ENCODE measurements around the gene ABHD16B. TPM values are rescaled to one million over a fixed set of nuclear protein-coding genes. Genes with fewer than 3 reads are reported as not detected.

Gene ABHD16B
- total and polyA plus RNA-seq, 2 of the 13 experiments (the other 11 are each of a cell fraction or from before 2014, with no cell fraction given): not detected

GRCh38 chr20:63863021-63863797 lies 1.9 kb downstream of the ABHD16B start (continued):
- no peak for TF ChIP-seq NBN (conservative IDR thresholded peaks at IDR 0.05)
- 0 out of 2 replicates have a peak, but pooled peaks have one; percentile 4 for TF ChIP-seq ARHGAP35 (CRISPR knock-in tag; IDR thresholded peaks at IDR 0.05; ENCODE audit: borderline replicate concordance)
- TF ChIP-seq, protein P1, sequence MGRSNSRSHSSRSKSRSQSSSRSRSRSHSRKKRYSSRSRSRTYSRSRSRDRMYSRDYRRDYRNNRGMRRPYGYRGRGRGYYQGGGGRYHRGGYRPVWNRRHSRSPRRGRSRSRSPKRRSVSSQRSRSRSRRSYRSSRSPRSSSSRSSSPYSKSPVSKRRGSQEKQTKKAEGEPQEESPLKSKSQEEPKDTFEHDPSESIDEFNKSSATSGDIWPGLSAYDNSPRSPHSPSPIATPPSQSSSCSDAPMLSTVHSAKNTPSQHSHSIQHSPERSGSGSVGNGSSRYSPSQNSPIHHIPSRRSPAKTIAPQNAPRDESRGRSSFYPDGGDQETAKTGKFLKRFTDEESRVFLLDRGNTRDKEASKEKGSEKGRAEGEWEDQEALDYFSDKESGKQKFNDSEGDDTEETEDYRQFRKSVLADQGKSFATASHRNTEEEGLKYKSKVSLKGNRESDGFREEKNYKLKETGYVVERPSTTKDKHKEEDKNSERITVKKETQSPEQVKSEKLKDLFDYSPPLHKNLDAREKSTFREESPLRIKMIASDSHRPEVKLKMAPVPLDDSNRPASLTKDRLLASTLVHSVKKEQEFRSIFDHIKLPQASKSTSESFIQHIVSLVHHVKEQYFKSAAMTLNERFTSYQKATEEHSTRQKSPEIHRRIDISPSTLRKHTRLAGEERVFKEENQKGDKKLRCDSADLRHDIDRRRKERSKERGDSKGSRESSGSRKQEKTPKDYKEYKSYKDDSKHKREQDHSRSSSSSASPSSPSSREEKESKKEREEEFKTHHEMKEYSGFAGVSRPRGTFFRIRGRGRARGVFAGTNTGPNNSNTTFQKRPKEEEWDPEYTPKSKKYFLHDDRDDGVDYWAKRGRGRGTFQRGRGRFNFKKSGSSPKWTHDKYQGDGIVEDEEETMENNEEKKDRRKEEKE (IDR thresholded peaks at IDR 0.05): no peak
- TF ChIP-seq SNAPC2 (CRISPR knock-in tag; IDR thresholded peaks at IDR 0.05): no peak; the same call in 1 of the 2 replicates
- no peak for TF ChIP-seq ZNF224 (CRISPR knock-in tag; IDR thresholded peaks at IDR 0.05)
- no peak for TF ChIP-seq ZNF383 (CRISPR knock-in tag; IDR thresholded peaks at IDR 0.05; ENCODE audit: borderline replicate concordance)
- TF ChIP-seq KLF6 (CRISPR knock-in tag; IDR thresholded peaks at IDR 0.05): no peak
- TF ChIP-seq ZNF543 (CRISPR knock-in tag; IDR thresholded peaks at IDR 0.05): no peak
- TF ChIP-seq, protein P2, sequence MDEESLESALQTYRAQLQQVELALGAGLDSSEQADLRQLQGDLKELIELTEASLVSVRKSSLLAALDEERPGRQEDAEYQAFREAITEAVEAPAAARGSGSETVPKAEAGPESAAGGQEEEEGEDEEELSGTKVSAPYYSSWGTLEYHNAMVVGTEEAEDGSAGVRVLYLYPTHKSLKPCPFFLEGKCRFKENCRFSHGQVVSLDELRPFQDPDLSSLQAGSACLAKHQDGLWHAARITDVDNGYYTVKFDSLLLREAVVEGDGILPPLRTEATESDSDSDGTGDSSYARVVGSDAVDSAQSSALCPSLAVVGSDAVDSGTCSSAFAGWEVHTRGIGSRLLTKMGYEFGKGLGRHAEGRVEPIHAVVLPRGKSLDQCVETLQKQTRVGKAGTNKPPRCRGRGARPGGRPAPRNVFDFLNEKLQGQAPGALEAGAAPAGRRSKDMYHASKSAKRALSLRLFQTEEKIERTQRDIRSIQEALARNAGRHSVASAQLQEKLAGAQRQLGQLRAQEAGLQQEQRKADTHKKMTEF (CRISPR knock-in tag; IDR thresholded peaks at IDR 0.05): no peak
- TF ChIP-seq ZNF547 (CRISPR knock-in tag; IDR thresholded peaks at IDR 0.05): no peak
- TF ChIP-seq KLF11 (CRISPR knock-in tag; IDR thresholded peaks at IDR 0.05): 0 out of 2 replicates have a peak, but pooled peaks have one; percentile 14
- TF ChIP-seq ZNF562 (CRISPR knock-in tag; IDR thresholded peaks at IDR 0.05; ENCODE audit: borderline replicate concordance): no peak
- TF ChIP-seq, protein P3, sequence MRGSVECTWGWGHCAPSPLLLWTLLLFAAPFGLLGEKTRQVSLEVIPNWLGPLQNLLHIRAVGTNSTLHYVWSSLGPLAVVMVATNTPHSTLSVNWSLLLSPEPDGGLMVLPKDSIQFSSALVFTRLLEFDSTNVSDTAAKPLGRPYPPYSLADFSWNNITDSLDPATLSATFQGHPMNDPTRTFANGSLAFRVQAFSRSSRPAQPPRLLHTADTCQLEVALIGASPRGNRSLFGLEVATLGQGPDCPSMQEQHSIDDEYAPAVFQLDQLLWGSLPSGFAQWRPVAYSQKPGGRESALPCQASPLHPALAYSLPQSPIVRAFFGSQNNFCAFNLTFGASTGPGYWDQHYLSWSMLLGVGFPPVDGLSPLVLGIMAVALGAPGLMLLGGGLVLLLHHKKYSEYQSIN (CRISPR knock-in tag; IDR thresholded peaks at IDR 0.05; ENCODE audit: borderline replicate concordance): no peak
- TF ChIP-seq ZNF781 (CRISPR knock-in tag; IDR thresholded peaks at IDR 0.05; ENCODE audit: borderline replicate concordance, not compliant biosample characterization): no peak
- no peak for TF ChIP-seq ZNF143 (CRISPR knock-in tag; IDR thresholded peaks at IDR 0.05)
- TF ChIP-seq ZNF589 (CRISPR knock-in tag; conservative IDR thresholded peaks at IDR 0.05): 0 out of 2 replicates have a peak, but pooled peaks have one; percentile 31
- TF ChIP-seq ARNT2 (CRISPR knock-in tag; IDR thresholded peaks at IDR 0.05; ENCODE audit: low read depth): no peak
- no peak for TF ChIP-seq MED1 (CRISPR knock-in tag; IDR thresholded peaks at IDR 0.05)
- no peak for TF ChIP-seq FLYWCH1 (CRISPR knock-in tag; IDR thresholded peaks at IDR 0.05)
- no peak for TF ChIP-seq NR1H2 (CRISPR knock-in tag; IDR thresholded peaks at IDR 0.05; ENCODE audit: borderline replicate concordance, low read depth)
- TF ChIP-seq KLF9 (CRISPR knock-in tag; IDR thresholded peaks at IDR 0.05; ENCODE audit: low read depth): no peak
- peak; percentile 76 for TF ChIP-seq DR1 (CRISPR knock-in tag; IDR thresholded peaks at IDR 0.05)
- no peak for TF ChIP-seq ZMYM4 (CRISPR knock-in tag; IDR thresholded peaks at IDR 0.05)
- TF ChIP-seq SOX13 (IDR thresholded peaks at IDR 0.05): no peak
- peak in 1 of 2 experiments; percentile 59; a peak in 1 of 4 replicates for TF ChIP-seq SOX13 (CRISPR knock-in tag; conservative IDR thresholded peaks at IDR 0.05 in 1 of 2, IDR thresholded peaks at IDR 0.05 in 1 of 2)
- no peak for TF ChIP-seq CBX2 (IDR thresholded peaks at IDR 0.05; ENCODE audit: low read depth, low read length)
- TF ChIP-seq CBX2 (CRISPR knock-in tag; IDR thresholded peaks at IDR 0.05; ENCODE audit: low read depth): no peak

Data from HepG2 (cell line).